ENCODE measurements around the gene FRMD4B. TPM values are rescaled to one million over a fixed set of nuclear protein-coding genes. Genes with fewer than 3 reads are reported as not detected.

Gene FRMD4B
- total RNA-seq, 3 donors from 2014 or later: 26.0 to 29.4 (median 28.6) TPM

GRCh38 chr3:69129531-69129930 lies 256.4 kb downstream of the FRMD4B start:
- Histone ChIP-seq H3K9me3 (no peaks in the 10 kb centered on the region), H3K4me3 (no peak overlapping the region), H3K36me3 (ENCODE audit: low read depth) (no peaks in the 10 kb centered on the region), H3K4me1 (ENCODE audit: low read depth) (no peaks in the 10 kb centered on the region)
- intact Hi-C loops (cut with DNase I, micrococcal nuclease): no loop called here
- DNase-seq (no peak), ATAC-seq (no peak)
- TF ChIP-seq CTCF (IDR thresholded peaks at IDR 0.05): no peak

GRCh38 chr3:69128509-69128908 lies 257.4 kb downstream of the FRMD4B start:
- no peaks in the 10 kb centered on the region for H3K9me3 ChIP-seq
- no peak overlapping the region for H3K4me3 ChIP-seq
- DNase-seq: no peak
- no peaks in the 10 kb centered on the region for H3K4me1 ChIP-seq (ENCODE audit: low read depth)
- no peak for ATAC-seq
- H3K36me3 ChIP-seq (ENCODE audit: low read depth): no peaks in the 10 kb centered on the region
- TF ChIP-seq CTCF (IDR thresholded peaks at IDR 0.05): no peak
- intact Hi-C loops (cut with DNase I, micrococcal nuclease): no loop called here

DNA sequence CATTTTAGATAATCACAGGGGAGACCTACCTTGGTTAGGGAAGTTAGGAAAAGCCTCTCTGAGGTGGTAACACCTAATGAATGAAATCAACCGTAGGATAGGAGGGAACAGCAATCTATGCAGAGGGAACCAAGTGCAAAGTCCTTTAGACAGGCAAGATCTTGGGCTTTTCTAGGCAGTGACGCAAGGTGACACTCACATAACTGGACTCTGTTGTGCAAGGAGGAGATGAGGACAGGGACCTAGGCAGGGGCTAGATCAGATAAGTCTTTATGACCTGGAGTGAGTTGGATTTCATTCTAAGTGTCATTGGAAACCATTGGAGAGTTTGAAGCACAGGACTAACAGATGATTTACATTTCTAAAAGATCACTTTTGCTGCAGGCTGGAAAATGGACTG lies 258.9 kb downstream of the FRMD4B start:
- no peak overlapping the region for H3K4me3 ChIP-seq
- intact Hi-C loops (cut with DNase I, micrococcal nuclease): no loop called here
- TF ChIP-seq CTCF (IDR thresholded peaks at IDR 0.05): no peak
- no peak for DNase-seq
- no peaks in the 10 kb centered on the region for H3K4me1 ChIP-seq (ENCODE audit: low read depth)
- peak; percentile 23 for ATAC-seq
- no peaks in the 10 kb centered on the region for H3K9me3 ChIP-seq
- no peaks in the 10 kb centered on the region for H3K36me3 ChIP-seq (ENCODE audit: low read depth)

DNA sequence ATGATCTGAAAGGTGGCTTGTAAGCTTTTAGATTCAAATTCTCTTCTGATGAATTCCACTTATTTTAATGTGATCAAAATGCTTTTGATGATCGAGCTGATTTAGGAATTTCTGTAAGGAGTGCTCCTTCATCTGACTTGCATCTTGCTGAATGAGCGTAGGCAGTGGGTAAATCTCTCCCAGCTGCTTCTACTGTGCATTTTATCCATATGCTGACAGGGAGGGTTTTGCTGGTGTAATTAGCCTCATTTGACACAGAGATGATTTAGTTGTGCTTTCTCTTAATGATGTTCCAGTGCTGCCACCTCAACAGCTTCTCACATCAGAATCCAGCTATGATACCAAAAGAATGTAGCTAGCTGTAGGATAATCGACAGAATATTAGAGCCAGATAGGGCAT lies 259.7 kb downstream of the FRMD4B start:
- no peak for TF ChIP-seq CTCF (IDR thresholded peaks at IDR 0.05)
- ATAC-seq (no peak), DNase-seq (no peak)
- Histone ChIP-seq H3K36me3 (ENCODE audit: low read depth) (no peaks in the 10 kb centered on the region), H3K4me1 (ENCODE audit: low read depth) (no peaks in the 10 kb centered on the region), H3K4me3 (no peak overlapping the region), H3K9me3 (no peaks in the 10 kb centered on the region)
- intact Hi-C loops (cut with DNase I, micrococcal nuclease): no loop called here

GRCh38 chr3:69122403-69122802 lies 263.5 kb downstream of the FRMD4B start, which contains the start of gene LMOD3:
TSS of gene LMOD3 (minus strand) at chr3:69122595. CDS start at chr3:69122386, 209 bp downstream.
- DNase-seq (no peak), ATAC-seq (no peak)
- H3K4me1 ChIP-seq (ENCODE audit: low read depth): no peaks in the 10 kb centered on the region
- no peaks in the 10 kb centered on the region for H3K36me3 ChIP-seq (ENCODE audit: low read depth)
- H3K9me3 ChIP-seq: no peaks in the 10 kb centered on the region
- no peak for TF ChIP-seq CTCF (IDR thresholded peaks at IDR 0.05)
- no peak within 1 kb of the TSS for H3K4me3 ChIP-seq
- intact Hi-C loops (cut with DNase I, micrococcal nuclease): no loop called here

DNA sequence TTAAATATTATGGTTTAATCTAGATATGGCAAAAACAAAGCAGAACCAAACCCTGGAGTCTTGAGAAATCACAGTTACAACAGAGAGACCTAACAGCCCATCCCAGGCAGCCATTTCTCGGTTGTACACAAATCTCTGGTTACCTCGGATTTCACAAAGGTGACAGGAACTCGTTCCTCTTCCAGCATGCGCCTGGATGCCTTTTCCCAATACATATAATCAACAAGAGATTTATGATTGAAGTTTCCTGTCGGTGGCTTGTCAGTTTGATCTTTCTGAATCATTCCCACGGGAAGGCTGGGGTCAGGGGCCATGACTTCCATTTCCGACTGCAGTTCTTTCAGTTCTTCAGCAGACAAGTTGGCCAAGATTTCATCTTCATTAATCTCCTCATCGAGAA lies 263.9 kb downstream of the FRMD4B start:
- ATAC-seq (no peak), DNase-seq (no peak)
- intact Hi-C loops (cut with DNase I, micrococcal nuclease): no loop called here
- H3K4me1 ChIP-seq (ENCODE audit: low read depth): no peaks in the 10 kb centered on the region
- H3K4me3 ChIP-seq: no peak overlapping the region
- no peaks in the 10 kb centered on the region for H3K36me3 ChIP-seq (ENCODE audit: low read depth)
- TF ChIP-seq CTCF (IDR thresholded peaks at IDR 0.05): no peak
- no peaks in the 10 kb centered on the region for H3K9me3 ChIP-seq

All from mucosa of descending colon (tissue), 3 donors.